Esophagus muscularis mucosa (tissue), 4 donors: Measurements from ENCODE around the gene PADI2.

Experiments used
- CTCF ChIP-seq, 3 experiments: fragments of 200-600 bp in 2 of 3; fragments of 450-650 bp in 1 of 3; sonication (generic) in 2 of 3; IDR thresholded peaks; one replicate each; pipeline ENCODE4 v1.5.1; 2017 to 2019; ENCODE audit warnings: antibody characterized with exemption in 3 of 3, mild to moderate bottlenecking in 2 of 3, moderate library complexity in 1 of 3
- EP300 ChIP-seq: sonication (generic); formaldehyde crosslinking; IDR thresholded peaks from one replicate; pipeline ENCODE4 v1.6.1; 2017; ENCODE audit warnings: antibody characterized with exemption
- POLR2A ChIP-seq: fragments of 450-650 bp; IDR thresholded peaks from one replicate; pipeline ENCODE4 v1.6.1; 2017; ENCODE audit warnings: antibody characterized with exemption, moderate library complexity, mild to moderate bottlenecking, low read depth
- POLR2AphosphoS5 ChIP-seq, 2 donors: sonication (generic); formaldehyde crosslinking; IDR thresholded peaks; one replicate each; pipeline ENCODE4 v1.6.1; 2017; ENCODE audit warnings: antibody characterized with exemption in 2 of 2

GRCh38 chr1:17163371-17163770 lies 44.1 kb upstream of the PADI2 start:
- TF ChIP-seq CTCF (IDR thresholded peaks at IDR 0.05) (no peak), POLR2A (no peak), POLR2AphosphoS5 (IDR thresholded peaks at IDR 0.05) (no peak), EP300 (no peak)
